ENCODE results near the gene TSEN54. TPM values are rescaled to one million over a fixed set of nuclear protein-coding genes. Genes with fewer than 3 reads are reported as not detected.
A peak's percentile ranks its signal among the peaks of the same experiment; 100 is the strongest.

The TSEN54 gene
- 10 to 100 TPM; 10.8 to 15.1 TPM for total RNA-seq
- 10 to 100 TPM in 1 of 2 donors, 1 to 10 TPM in 1; 9.1 to 13.9 TPM for polyA plus RNA-seq

GRCh38 chr17:75516255-75516618 is at the start of gene TSEN54:
Gene TSEN54, plus strand, starts transcription at chr17:75516528. Its CDS starts 33 bp downstream, at chr17:75516561.
- no peaks in the 10 kb centered on the region for H3K36me3 ChIP-seq (ENCODE audit: control insufficient read depth in 4 of 4, insufficient read depth in 3 of 4, low read depth in 1 of 4, low read length in 3 of 4)
- peak within 1 kb of the TSS; percentile 63 to 88 for H3K27ac ChIP-seq (ENCODE audit: low read depth in 1 of 2, low read length in 2 of 2)
- no peaks in the 10 kb centered on the region for H3K9me3 ChIP-seq (ENCODE audit: control insufficient read depth in 4 of 4, low read length in 3 of 4)
- H3K4me1 ChIP-seq (ENCODE audit: control insufficient read depth in 4 of 4, insufficient read depth in 4 of 4, low read length in 3 of 4) = peaks cover 7 to 56% (median 46%) of the 10 kb centered on the region in 4 donors
- no peaks in the 10 kb centered on the region for H3K27me3 ChIP-seq (ENCODE audit: control insufficient read depth in 4 of 4, insufficient read depth in 4 of 4, low read length in 3 of 4)
- peak within 1 kb of the TSS; percentile 81 to 89 (median 84) for H3K4me3 ChIP-seq (ENCODE audit: low read depth in 1 of 3, low read length in 3 of 3)
- WGBS = 1% methylated on average over 45 of the region's 45 CpGs
- peak within 1 kb of the TSS in 1 of 2 donors; percentile 61 for H3K9ac ChIP-seq (ENCODE audit: low read depth in 1 of 2, low read length in 2 of 2)
- peak; percentile 96 for DNase-seq (ENCODE audit: low spot score)
- TF ChIP-seq ATF3 (IDR thresholded peaks at IDR 0.05) (no peak), HNF4G (IDR thresholded peaks at IDR 0.05) (no peak), TAF1 (conservative IDR thresholded peaks at IDR 0.05) (no peak), HNF4A (conservative IDR thresholded peaks at IDR 0.05) (no peak), MAX (IDR thresholded peaks at IDR 0.05) (peak; percentile 40), SP1 (IDR thresholded peaks at IDR 0.05) (peak; percentile 14), NR2F2 (IDR thresholded peaks at IDR 0.05) (no peak), EGR1 (IDR thresholded peaks at IDR 0.05; ENCODE audit: low read depth in 2 of 2) (no peak), FOXA1 (IDR thresholded peaks at IDR 0.05) (no peak), JUND (IDR thresholded peaks at IDR 0.05) (no peak)

GRCh38 chr17:75468291-75468754 is 48.0 kb upstream of the TSEN54 start:
- 77% methylated on average over 8 of the region's 8 CpGs for WGBS
- Histone ChIP-seq H3K27me3 (ENCODE audit: control insufficient read depth in 4 of 4, insufficient read depth in 4 of 4, low read length in 3 of 4) (no peaks in the 10 kb centered on the region), H3K4me1 (ENCODE audit: control insufficient read depth in 4 of 4, insufficient read depth in 4 of 4, low read length in 3 of 4) (peaks cover 0 to 6% (median 2%) of the 10 kb centered on the region in 4 donors), H3K27ac (ENCODE audit: low read depth in 1 of 2, low read length in 2 of 2) (no peak overlapping the region), H3K36me3 (ENCODE audit: control insufficient read depth in 4 of 4, insufficient read depth in 3 of 4, low read depth in 1 of 4, low read length in 3 of 4) (peaks cover 0 to 6% (median 2%) of the 10 kb centered on the region in 4 donors), H3K9me3 (ENCODE audit: control insufficient read depth in 4 of 4, low read length in 3 of 4) (no peaks in the 10 kb centered on the region), H3K9ac (ENCODE audit: low read depth in 1 of 2, low read length in 2 of 2) (no peak overlapping the region), H3K4me3 (ENCODE audit: low read depth in 1 of 3, low read length in 3 of 3) (no peak overlapping the region)
- TF ChIP-seq NR2F2 (IDR thresholded peaks at IDR 0.05) (no peak), ATF3 (IDR thresholded peaks at IDR 0.05) (no peak), YY1 (IDR thresholded peaks at IDR 0.05) (no peak), MAX (IDR thresholded peaks at IDR 0.05) (no peak), RAD21 (IDR thresholded peaks at IDR 0.05) (no peak), EGR1 (IDR thresholded peaks at IDR 0.05; ENCODE audit: low read depth in 2 of 2) (no peak), RXRA (IDR thresholded peaks at IDR 0.05) (no peak), CTCF (IDR thresholded peaks at IDR 0.05; ENCODE audit: low read depth, low read length, missing input control) (no peak), TAF1 (conservative IDR thresholded peaks at IDR 0.05) (no peak), HNF4G (IDR thresholded peaks at IDR 0.05) (no peak)
- DNase-seq (ENCODE audit: low spot score) = no peak

- H3K27ac ChIP-seq (ENCODE audit: low read depth in 1 of 2, low read length in 2 of 2) = no peak overlapping the region
- peaks cover 0 to 6% (median 2%) of the 10 kb centered on the region in 4 donors for H3K4me1 ChIP-seq (ENCODE audit: control insufficient read depth in 4 of 4, insufficient read depth in 4 of 4, low read length in 3 of 4)
- 84% methylated on average over 13 of the region's 13 CpGs for WGBS
- no peak for DNase-seq (ENCODE audit: low spot score)
- no peaks in the 10 kb centered on the region for H3K9me3 ChIP-seq (ENCODE audit: control insufficient read depth in 4 of 4, low read length in 3 of 4)
- no peak overlapping the region for H3K9ac ChIP-seq (ENCODE audit: low read depth in 1 of 2, low read length in 2 of 2)
- H3K27me3 ChIP-seq (ENCODE audit: control insufficient read depth in 4 of 4, insufficient read depth in 4 of 4, low read length in 3 of 4) = no peaks in the 10 kb centered on the region
- H3K4me3 ChIP-seq (ENCODE audit: low read depth in 1 of 3, low read length in 3 of 3) = no peak overlapping the region
- TF ChIP-seq EGR1 (IDR thresholded peaks at IDR 0.05; ENCODE audit: low read depth in 2 of 2) = no peak
- TF ChIP-seq RAD21 (IDR thresholded peaks at IDR 0.05) = no peak
- no peak for TF ChIP-seq GABPA (IDR thresholded peaks at IDR 0.05 in 1 of 2, conservative IDR thresholded peaks at IDR 0.05 in 1 of 2)
- no peak for TF ChIP-seq RXRA (IDR thresholded peaks at IDR 0.05)
- TF ChIP-seq FOXA1 (IDR thresholded peaks at IDR 0.05) = no peak
- no peak for TF ChIP-seq HNF4G (IDR thresholded peaks at IDR 0.05)
- no peak for TF ChIP-seq TAF1 (conservative IDR thresholded peaks at IDR 0.05)
- no peak for TF ChIP-seq JUND (IDR thresholded peaks at IDR 0.05)
- TF ChIP-seq ZBTB33 (IDR thresholded peaks at IDR 0.05) = no peak
- no peak for TF ChIP-seq SP1 (IDR thresholded peaks at IDR 0.05)
- H3K36me3 ChIP-seq (ENCODE audit: control insufficient read depth in 4 of 4, insufficient read depth in 3 of 4, low read depth in 1 of 4, low read length in 3 of 4) = peaks cover 0 to 7% (median 3%) of the 10 kb centered on the region in 4 donors
These were observed 47.5 kb upstream of the TSEN54 start for GRCh38 chr17:75468779-75469373.
